Bronchial epithelial cell (primary cell): ENCODE data around the gene ISCU. TPM values are rescaled to one million over a fixed set of nuclear protein-coding genes. Genes with fewer than 3 reads are reported as not detected.
"Not testable (repeated sequence)": the region's sequence is repeated elsewhere in the genome, so short reads cannot be mapped to it uniquely, and the experiment has no call there.

Experiments used
- DNase-seq: peaks from one replicate; pipeline ENCODE4 v3.0.0-alpha.2; 2010; ENCODE audit warnings: low read depth
- FAIRE-seq: peaks from 2 replicates; lab custom pipeline; 2011; peaks lifted over from hg19 to GRCh38; lab: Jason Lieb, UNC
- H3K27me3 ChIP-seq: 2 replicates; pipeline ENCODE4 v1.5.1; 2011; ENCODE audit warnings: low read length; ENCODE audit not compliant: control insufficient read depth, insufficient read depth
- H3K36me3 ChIP-seq: 2 replicates; pipeline ENCODE4 v1.5.1; 2011; ENCODE audit warnings: low read length; ENCODE audit not compliant: control insufficient read depth, insufficient read depth
- H3K4me3 ChIP-seq: 2 replicates; pipeline ENCODE4 v1.5.1; 2011; ENCODE audit warnings: mild to moderate bottlenecking, low read depth, low read length, control low read depth
- total RNA-seq: library from RNA; depleted of rRNA; stranded (reverse); fragments of >200 nt; gene quantifications from 2 replicates; pipeline ENCODE4 v1.2.1, GENCODE V29; 2014
- TF ChIP-seq, protein P1 (sequence below): IDR thresholded peaks from 2 replicates; pipeline ENCODE4 v1.5.1; 2011; ENCODE audit warnings: mild to moderate bottlenecking, moderate library complexity, low read length, control low read depth, inconsistent platforms; ENCODE audit not compliant: insufficient read depth, severe bottlenecking

Gene ISCU
- total RNA-seq, 1 donor from 2014 or later = 155 TPM

DNA sequence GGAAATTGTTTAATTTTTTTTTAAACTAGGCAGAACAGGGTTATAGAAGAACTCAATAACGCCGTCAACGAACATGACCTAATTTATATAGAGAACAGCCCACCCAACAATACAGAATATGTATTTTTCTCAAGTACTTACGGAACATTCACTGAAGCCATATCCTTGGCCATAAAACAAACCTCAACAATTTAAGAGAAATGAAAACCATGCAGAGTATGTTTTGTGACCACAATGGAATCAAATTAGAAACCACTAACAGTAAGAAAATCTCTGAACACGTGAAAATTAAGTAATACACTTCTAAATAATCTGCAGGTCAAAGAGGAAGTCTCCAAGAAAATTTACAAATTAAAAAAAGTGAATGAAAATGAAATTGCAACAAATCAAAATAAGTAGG lies 10.9 kb upstream of the ISCU start:
- no peak for FAIRE-seq
- no peaks in the 10 kb centered on the region for H3K27me3 ChIP-seq
- DNase-seq = no peak
- peaks cover 7% of the 10 kb centered on the region for H3K36me3 ChIP-seq
- H3K4me3 ChIP-seq = no peak overlapping the region
- TF ChIP-seq, protein P1, sequence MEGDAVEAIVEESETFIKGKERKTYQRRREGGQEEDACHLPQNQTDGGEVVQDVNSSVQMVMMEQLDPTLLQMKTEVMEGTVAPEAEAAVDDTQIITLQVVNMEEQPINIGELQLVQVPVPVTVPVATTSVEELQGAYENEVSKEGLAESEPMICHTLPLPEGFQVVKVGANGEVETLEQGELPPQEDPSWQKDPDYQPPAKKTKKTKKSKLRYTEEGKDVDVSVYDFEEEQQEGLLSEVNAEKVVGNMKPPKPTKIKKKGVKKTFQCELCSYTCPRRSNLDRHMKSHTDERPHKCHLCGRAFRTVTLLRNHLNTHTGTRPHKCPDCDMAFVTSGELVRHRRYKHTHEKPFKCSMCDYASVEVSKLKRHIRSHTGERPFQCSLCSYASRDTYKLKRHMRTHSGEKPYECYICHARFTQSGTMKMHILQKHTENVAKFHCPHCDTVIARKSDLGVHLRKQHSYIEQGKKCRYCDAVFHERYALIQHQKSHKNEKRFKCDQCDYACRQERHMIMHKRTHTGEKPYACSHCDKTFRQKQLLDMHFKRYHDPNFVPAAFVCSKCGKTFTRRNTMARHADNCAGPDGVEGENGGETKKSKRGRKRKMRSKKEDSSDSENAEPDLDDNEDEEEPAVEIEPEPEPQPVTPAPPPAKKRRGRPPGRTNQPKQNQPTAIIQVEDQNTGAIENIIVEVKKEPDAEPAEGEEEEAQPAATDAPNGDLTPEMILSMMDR = no peak

- Histone ChIP-seq H3K27me3 (no peaks in the 10 kb centered on the region), H3K36me3 (peaks cover 8% of the 10 kb centered on the region), H3K4me3 (no peak overlapping the region)
- no peak for FAIRE-seq
- TF ChIP-seq, protein P1 = no peak
- no peak for DNase-seq
These were observed 8.6 kb upstream of the ISCU start for GRCh38 chr12:108553799-108554198.

GRCh38 chr12:108555383-108555782 lies 7.0 kb upstream of the ISCU start:
- DNase-seq, FAIRE-seq: not testable (repeated sequence)

GRCh38 chr12:108559007-108559655 lies 3.3 kb upstream of the ISCU start:
- TF ChIP-seq, protein P1 = no peak
- H3K4me3 ChIP-seq = no peak overlapping the region

More at GRCh38 chr12:108555383-108555782, 7.0 kb upstream of the ISCU start:
- H3K27me3 ChIP-seq, H3K4me3 ChIP-seq, H3K36me3 ChIP-seq: not testable (repeated sequence)

DNA sequence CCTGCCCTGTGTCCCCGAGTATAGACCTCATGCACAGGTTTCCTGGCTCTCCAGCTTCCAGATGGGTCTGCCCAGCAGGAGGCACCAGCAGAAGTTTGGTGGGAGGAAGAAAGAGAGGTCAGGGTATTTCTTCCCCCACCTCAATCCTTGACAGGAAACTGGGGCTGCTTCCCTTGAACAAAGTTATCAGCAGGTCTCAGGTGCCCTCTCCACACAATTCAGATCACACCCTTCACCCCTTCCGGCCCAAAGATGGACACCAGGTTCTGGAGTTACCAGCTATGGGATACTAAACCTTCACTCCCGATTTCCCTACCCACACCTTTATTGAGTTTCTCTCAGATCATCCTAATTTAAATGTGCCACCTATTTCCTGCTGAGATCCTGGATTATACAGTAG lies 2.6 kb upstream of the ISCU start:
- TF ChIP-seq, protein P1 = peak; percentile 17
- peak overlapping the region; percentile 95 for H3K4me3 ChIP-seq
- no peaks in the 10 kb centered on the region for H3K27me3 ChIP-seq
- FAIRE-seq (no peak), DNase-seq (no peak)
- H3K36me3 ChIP-seq = peaks cover 11% of the 10 kb centered on the region

More at GRCh38 chr12:108559007-108559655, 3.3 kb upstream of the ISCU start:
- FAIRE-seq (no peak), DNase-seq (no peak)
- Histone ChIP-seq H3K36me3 (peaks cover 6% of the 10 kb centered on the region), H3K27me3 (no peaks in the 10 kb centered on the region)

DNA sequence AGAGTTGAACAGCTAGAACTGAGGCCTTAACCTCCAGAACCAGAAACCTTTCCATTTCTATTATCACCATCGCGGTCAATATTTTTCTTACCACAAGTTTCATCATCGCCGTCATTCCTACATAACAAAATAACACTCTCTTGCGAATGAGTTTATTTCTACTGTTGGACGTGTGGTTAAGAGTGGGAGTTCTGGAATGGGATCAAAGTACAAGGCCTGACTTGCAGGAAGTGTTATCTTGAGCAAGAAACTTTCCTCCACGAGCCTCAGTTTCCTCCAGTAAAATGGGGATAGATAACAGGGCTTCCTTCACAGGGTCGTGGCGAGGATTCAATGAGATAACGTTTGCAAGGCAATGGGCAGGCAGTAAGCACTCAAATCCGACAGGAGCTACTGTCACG lies 2.1 kb upstream of the ISCU start:
- H3K36me3 ChIP-seq = peaks cover 14% of the 10 kb centered on the region
- H3K27me3 ChIP-seq = no peaks in the 10 kb centered on the region
- DNase-seq (peak; percentile 63), FAIRE-seq (no peak)
- TF ChIP-seq, protein P1 = no peak
- H3K4me3 ChIP-seq = peak overlapping the region; percentile 95
